HCT116 (cell line): ENCODE results near the gene HRH3. TPM values are rescaled to one million over a fixed set of nuclear protein-coding genes. Genes with fewer than 3 reads are reported as not detected.

Experiments
- ATAC-seq: fragments of 200-7000 bp; cut with Tn5 transposase; 2 replicates; pipeline ENCODE4 v1.9.1; 2020; ENCODE audit warnings: mild to moderate bottlenecking, moderate library complexity
- BruUV-seq: library from RNA; stranded (reverse); fragments of 400-500 nt; replicated peaks from 2 replicates; lab custom pipeline; 2021; lab: Mats Ljungman, UMichigan
- CTCF ChIA-PET: fragments of 300-600 bp; sonication (Branson Sonifier 250); formaldehyde crosslinking; loops from one replicate; lab custom pipeline; 2021; ENCODE audit warnings: antibody characterized with exemption; lab: Charles Lee
- POLR2A ChIA-PET: fragments of 300-600, 350-600 bp; sonication (Branson Sonifier 250); formaldehyde crosslinking; loops from one replicate; lab custom pipeline; 2021; ENCODE audit warnings: antibody characterized with exemption; lab: Charles Lee
- RAD21 ChIA-PET, 2 experiments: fragments of 300-600 bp; sonication (Branson Sonifier 250); formaldehyde crosslinking; loops; one replicate each; lab custom pipeline; 2023; ENCODE audit warnings: low total read pairs in 2 of 2; ENCODE audit not compliant: uncharacterized antibody in 2 of 2, unreplicated experiment in 2 of 2, low non-redundant PET in 1 of 2; lab: Charles Lee
- DNase-seq: peaks from one replicate; pipeline ENCODE4 v3.0.0-alpha.2; 2010; ENCODE audit warnings: low read depth, low spot score
- H2AFZ ChIP-seq: fragments of 200-600 bp; shearing (Covaris generic), sonication (generic); 2 replicates; pipeline ENCODE4 v1.6.1; 2017; ENCODE audit warnings: low read depth, mixed run types, mixed read lengths, antibody characterized with exemption, low read length; ENCODE audit not compliant: poor library complexity, severe bottlenecking
- H3K27ac ChIP-seq: 2 replicates; pipeline ENCODE4 v1.5.1; 2012; ENCODE audit warnings: low read depth, low read length
- H3K27me3 ChIP-seq: fragments of 200-600 bp; sonication (generic); 2 replicates; pipeline ENCODE4 v1.6.1; 2016; ENCODE audit warnings: mixed run types, low read length, mixed read lengths; ENCODE audit not compliant: insufficient read depth
- H3K36me3 ChIP-seq, 2 experiments: fragments of 200-500 bp in 1 of 2; fragments of 200-600 bp in 1 of 2; sonication (Bioruptor generic) in 1 of 2; sonication (generic) in 1 of 2; 2 replicates each; pipeline versions ENCODE4 v1.5.1 to v1.6.1; 2014 to 2016; ENCODE audit warnings: low read length in 2 of 2, inconsistent platforms in 1 of 2, mixed read lengths in 1 of 2, mixed run types in 1 of 2; ENCODE audit not compliant: insufficient read depth in 2 of 2, control insufficient read depth in 1 of 2
- H3K4me1 ChIP-seq, 2 experiments: fragments of 200-600 bp in 1 of 2; sonication (generic) in 1 of 2; 2 replicates each; pipeline versions ENCODE4 v1.5.1 to v1.6.1; 2012 to 2017; ENCODE audit warnings: low read length in 2 of 2, inconsistent platforms in 1 of 2, mild to moderate bottlenecking in 1 of 2, mixed read lengths in 1 of 2, mixed run types in 1 of 2, moderate library complexity in 1 of 2; ENCODE audit not compliant: insufficient read depth in 2 of 2, control insufficient read depth in 1 of 2
- H3K4me2 ChIP-seq: fragments of 200-600 bp; sonication (generic); 2 replicates; pipeline ENCODE4 v1.6.1; 2017; ENCODE audit warnings: mixed run types, low read length, mixed read lengths
- H3K4me3 ChIP-seq, 2 experiments: fragments of 200-600 bp in 1 of 2; sonication (generic) in 1 of 2; replicated peaks in 1 of 2; 2 replicates each; pipeline ENCODE4 v1.5.1; 2011 to 2016; ENCODE audit warnings: low read length in 2 of 2, control low read depth in 1 of 2, low read depth in 1 of 2, mild to moderate bottlenecking in 1 of 2, mixed read lengths in 1 of 2, mixed run types in 1 of 2
- H3K79me2 ChIP-seq: fragments of 200-600 bp; sonication (generic); 2 replicates; pipeline ENCODE4 v1.6.1; 2017; ENCODE audit warnings: mild to moderate bottlenecking, mixed run types, low read length, moderate library complexity, mixed read lengths; ENCODE audit not compliant: insufficient read depth
- H3K9ac ChIP-seq: fragments of 200-600 bp; sonication (generic); 2 replicates; pipeline ENCODE4 v1.6.1; 2016; ENCODE audit warnings: low read length, mixed read lengths
- H3K9me2 ChIP-seq: fragments of 200-600 bp; sonication (generic), shearing (Covaris generic); 2 replicates; pipeline ENCODE4 v1.6.1; 2017; ENCODE audit warnings: mixed run types, mild to moderate bottlenecking, moderate library complexity; ENCODE audit not compliant: insufficient read depth
- H3K9me3 ChIP-seq, 2 experiments: fragments of 200-500 bp in 1 of 2; fragments of 200-600 bp in 1 of 2; sonication (Bioruptor generic) in 1 of 2; sonication (generic) in 1 of 2; 2 replicates each; pipeline ENCODE4 v1.6.1; 2014 to 2017; ENCODE audit warnings: low read length in 2 of 2, mixed read lengths in 2 of 2, inconsistent platforms in 1 of 2, low read depth in 1 of 2, mild to moderate bottlenecking in 1 of 2, mixed run types in 1 of 2, moderate library complexity in 1 of 2; ENCODE audit not compliant: control insufficient read depth in 1 of 2, insufficient read depth in 1 of 2
- H4K20me1 ChIP-seq: fragments of 200-600 bp; sonication (generic), shearing (Covaris generic); 2 replicates; pipeline ENCODE4 v1.6.1; 2017; ENCODE audit warnings: mixed run types, mild to moderate bottlenecking, moderate library complexity; ENCODE audit not compliant: insufficient read depth
- CBX3 ChIP-seq: IDR thresholded peaks from 2 replicates; pipeline ENCODE4 v1.6.1; 2012; ENCODE audit warnings: low read depth
- CEBPB ChIP-seq: IDR thresholded peaks from 2 replicates; pipeline ENCODE4 v1.6.1; 2012; ENCODE audit warnings: low read depth
- ELF1 ChIP-seq: IDR thresholded peaks from 2 replicates; pipeline ENCODE4 v1.6.1; 2012; ENCODE audit warnings: low read depth, borderline replicate concordance
- EZH2 ChIP-seq: fragments of 200-600 bp; sonication (generic); IDR thresholded peaks from 2 replicates; pipeline ENCODE4 v1.6.1; 2017; ENCODE audit warnings: antibody characterized with exemption, mixed run types
- FOSL1 ChIP-seq: IDR thresholded peaks from 2 replicates; pipeline ENCODE4 v1.6.1; 2012; ENCODE audit warnings: low read depth
- JUND ChIP-seq: IDR thresholded peaks from 2 replicates; pipeline ENCODE4 v1.6.1; 2012
- POLR2A ChIP-seq: IDR thresholded peaks from 2 replicates; pipeline ENCODE4 v1.7.0; 2011; ENCODE audit warnings: borderline replicate concordance; ENCODE audit not compliant: insufficient read depth, insufficient read length; ENCODE audit errors: extremely low read depth
- POLR2AphosphoS5 ChIP-seq: IDR thresholded peaks from 2 replicates; pipeline ENCODE4 v1.6.1; 2011; ENCODE audit warnings: mild to moderate bottlenecking, low read depth, low read length, moderate library complexity
- SIN3A ChIP-seq: IDR thresholded peaks from 2 replicates; pipeline ENCODE4 v1.6.1; 2012; ENCODE audit warnings: low read depth
- TCF7L2 ChIP-seq: IDR thresholded peaks from 2 replicates; pipeline ENCODE4 v1.7.0; 2011; ENCODE audit warnings: borderline replicate concordance, inconsistent platforms; ENCODE audit not compliant: insufficient read depth, insufficient read length; ENCODE audit errors: extremely low read depth
- YY1 ChIP-seq: IDR thresholded peaks from 2 replicates; pipeline ENCODE4 v1.6.1; 2011; ENCODE audit warnings: low read length, low read depth, moderate library complexity, mild to moderate bottlenecking; ENCODE audit not compliant: insufficient replicate concordance; ENCODE audit errors: extremely low read depth
- ZFX ChIP-seq: fragments of 450-650 bp; IDR thresholded peaks from 2 replicates; pipeline ENCODE4 v1.6.1; 2017
- ZNF274 ChIP-seq: fragments of 200-500 bp; sonication (Bioruptor generic); IDR thresholded peaks from 2 replicates; pipeline ENCODE4 v1.6.1; 2014; ENCODE audit warnings: mild to moderate bottlenecking, low read depth, low read length, inconsistent platforms
- intact Hi-C: fragments of 100-400 bp; cut with micrococcal nuclease; formaldehyde crosslinking; loops from 2 replicates; pipeline ENCODE4 v1.10.0; 2022
- total RNA-seq: library from RNA; stranded (reverse); gene quantifications from one replicate; pipeline ENCODE4 v1.2.1, GENCODE V29; 2021; ENCODE audit not compliant: unreplicated experiment
- TF ChIP-seq, protein P1 (sequence below), 3 experiments: fragments of 200-600 bp in 1 of 3; sonication (generic) in 1 of 3; IDR thresholded peaks in 2 of 3; conservative IDR thresholded peaks in 1 of 3; 2 replicates each; pipeline ENCODE4 v1.5.1; 2012 to 2017; ENCODE audit warnings: low read depth in 2 of 3, low read length in 2 of 3, antibody characterized with exemption in 1 of 3, borderline replicate concordance in 1 of 3, control low read depth in 1 of 3, mild to moderate bottlenecking in 1 of 3, mixed read lengths in 1 of 3, mixed run types in 1 of 3, moderate library complexity in 1 of 3; ENCODE audit not compliant: insufficient read depth in 1 of 3
- TF ChIP-seq, protein P2 (sequence below): IDR thresholded peaks from 2 replicates; pipeline ENCODE4 v1.6.1; 2011; ENCODE audit warnings: mild to moderate bottlenecking, low read length, moderate library complexity; ENCODE audit not compliant: insufficient replicate concordance; ENCODE audit errors: extremely low read depth
- TF ChIP-seq, protein P3 (sequence below): IDR thresholded peaks from 2 replicates; pipeline ENCODE4 v1.6.1; 2012

HRH3 gene
- total RNA-seq, 1 experiment from 2014 or later = not detected

DNA sequence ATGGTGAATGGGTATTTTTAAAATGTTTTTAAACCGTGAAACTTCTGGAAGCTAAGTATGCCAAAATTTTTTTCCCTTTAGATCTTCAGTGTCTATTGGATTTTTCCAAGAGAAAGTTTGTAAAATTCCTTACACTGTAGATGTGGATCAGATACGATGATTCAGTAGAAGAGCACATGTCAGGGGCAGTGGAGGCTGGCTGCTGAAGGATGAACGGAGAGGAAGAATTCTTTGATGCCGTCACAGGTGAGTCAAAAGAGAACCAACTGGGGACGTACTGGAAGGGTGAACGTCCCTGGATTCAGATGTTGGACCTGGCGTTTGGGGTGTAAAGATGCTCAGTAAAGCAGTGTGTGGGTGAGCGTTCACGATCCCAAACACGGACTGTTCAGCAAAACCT lies 35.9 kb upstream of the HRH3 start:
- no peaks in the 10 kb centered on the region for H4K20me1 ChIP-seq
- CTCF ChIA-PET = no interaction called here
- RAD21 ChIA-PET = no interaction called here
- H3K9me2 ChIP-seq = no peaks in the 10 kb centered on the region
- H3K27me3 ChIP-seq = no peaks in the 10 kb centered on the region
- H3K79me2 ChIP-seq = peaks cover 14% of the 10 kb centered on the region; the same call in 1 of the 2 replicates
- H3K27ac ChIP-seq = no peak overlapping the region
- POLR2A ChIA-PET = no interaction called here
- H3K36me3 ChIP-seq = peaks cover 0 to 2% of the 10 kb centered on the region in 2 experiments; a peak in 1 of 4 replicates
- H3K9me3 ChIP-seq = no peaks in the 10 kb centered on the region
- intact Hi-C loops = no loop called here
- TF ChIP-seq, protein P1, sequence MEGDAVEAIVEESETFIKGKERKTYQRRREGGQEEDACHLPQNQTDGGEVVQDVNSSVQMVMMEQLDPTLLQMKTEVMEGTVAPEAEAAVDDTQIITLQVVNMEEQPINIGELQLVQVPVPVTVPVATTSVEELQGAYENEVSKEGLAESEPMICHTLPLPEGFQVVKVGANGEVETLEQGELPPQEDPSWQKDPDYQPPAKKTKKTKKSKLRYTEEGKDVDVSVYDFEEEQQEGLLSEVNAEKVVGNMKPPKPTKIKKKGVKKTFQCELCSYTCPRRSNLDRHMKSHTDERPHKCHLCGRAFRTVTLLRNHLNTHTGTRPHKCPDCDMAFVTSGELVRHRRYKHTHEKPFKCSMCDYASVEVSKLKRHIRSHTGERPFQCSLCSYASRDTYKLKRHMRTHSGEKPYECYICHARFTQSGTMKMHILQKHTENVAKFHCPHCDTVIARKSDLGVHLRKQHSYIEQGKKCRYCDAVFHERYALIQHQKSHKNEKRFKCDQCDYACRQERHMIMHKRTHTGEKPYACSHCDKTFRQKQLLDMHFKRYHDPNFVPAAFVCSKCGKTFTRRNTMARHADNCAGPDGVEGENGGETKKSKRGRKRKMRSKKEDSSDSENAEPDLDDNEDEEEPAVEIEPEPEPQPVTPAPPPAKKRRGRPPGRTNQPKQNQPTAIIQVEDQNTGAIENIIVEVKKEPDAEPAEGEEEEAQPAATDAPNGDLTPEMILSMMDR (IDR thresholded peaks at IDR 0.05 in 2 of 3, conservative IDR thresholded peaks at IDR 0.05 in 1 of 3; ENCODE audit: borderline replicate concordance in 1 of 3, insufficient read depth in 1 of 3, low read depth in 2 of 3, low read length in 2 of 3) = no peak
- TF ChIP-seq SIN3A (no peak), YY1 (no peak), POLR2A (no peak), POLR2AphosphoS5 (no peak), EZH2 (no peak), ZFX (no peak), ELF1 (no peak), JUND (no peak), ZNF274 (no peak), CBX3 (no peak), FOSL1 (no peak), CEBPB (no peak), TCF7L2 (no peak)
- TF ChIP-seq, protein P2, sequence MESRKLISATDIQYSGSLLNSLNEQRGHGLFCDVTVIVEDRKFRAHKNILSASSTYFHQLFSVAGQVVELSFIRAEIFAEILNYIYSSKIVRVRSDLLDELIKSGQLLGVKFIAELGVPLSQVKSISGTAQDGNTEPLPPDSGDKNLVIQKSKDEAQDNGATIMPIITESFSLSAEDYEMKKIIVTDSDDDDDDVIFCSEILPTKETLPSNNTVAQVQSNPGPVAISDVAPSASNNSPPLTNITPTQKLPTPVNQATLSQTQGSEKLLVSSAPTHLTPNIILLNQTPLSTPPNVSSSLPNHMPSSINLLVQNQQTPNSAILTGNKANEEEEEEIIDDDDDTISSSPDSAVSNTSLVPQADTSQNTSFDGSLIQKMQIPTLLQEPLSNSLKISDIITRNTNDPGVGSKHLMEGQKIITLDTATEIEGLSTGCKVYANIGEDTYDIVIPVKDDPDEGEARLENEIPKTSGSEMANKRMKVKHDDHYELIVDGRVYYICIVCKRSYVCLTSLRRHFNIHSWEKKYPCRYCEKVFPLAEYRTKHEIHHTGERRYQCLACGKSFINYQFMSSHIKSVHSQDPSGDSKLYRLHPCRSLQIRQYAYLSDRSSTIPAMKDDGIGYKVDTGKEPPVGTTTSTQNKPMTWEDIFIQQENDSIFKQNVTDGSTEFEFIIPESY = no peak
- TF ChIP-seq, protein P3, sequence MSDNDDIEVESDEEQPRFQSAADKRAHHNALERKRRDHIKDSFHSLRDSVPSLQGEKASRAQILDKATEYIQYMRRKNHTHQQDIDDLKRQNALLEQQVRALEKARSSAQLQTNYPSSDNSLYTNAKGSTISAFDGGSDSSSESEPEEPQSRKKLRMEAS = no peak
- H3K4me2 ChIP-seq = no peak overlapping the region
- H2AFZ ChIP-seq = no peak overlapping the region
- no peak overlapping the region for H3K4me3 ChIP-seq
- no peak for ATAC-seq
- DNase-seq = no peak
- no TSS peak for BruUV-seq
- no peak overlapping the region for H3K9ac ChIP-seq
- H3K4me1 ChIP-seq = peaks cover 4 to 7% of the 10 kb centered on the region in 2 experiments; a peak in 2 of 4 replicates
